GM12878 (cell line): ENCODE data around the gene IGSF6. TPM values are rescaled to one million over a fixed set of nuclear protein-coding genes. Genes with fewer than 3 reads are reported as not detected.

Experiments
- ATAC-seq: fragments of 200-7000 bp; cut with Tn5 transposase; 3 replicates; pipeline ENCODE4 v1.9.1; 2020; ENCODE audit warnings: mild to moderate bottlenecking, moderate library complexity
- BruUV-seq: library from RNA; stranded (reverse); fragments of 400-500 nt; replicated peaks from 2 replicates; lab custom pipeline; 2021; lab: Mats Ljungman, UMichigan
- CTCF ChIA-PET: fragments of 300-600 bp; sonication (Branson Sonifier 250); formaldehyde crosslinking; extraction: SDS; loops from one replicate; lab custom pipeline; 2021; ENCODE audit warnings: inconsistent platforms; lab: Yijun Ruan, JAX
- POLR2A ChIA-PET: fragments of 350-600 bp; formaldehyde crosslinking; extraction: SDS; loops from one replicate; lab custom pipeline; 2021; ENCODE audit warnings: inconsistent platforms; lab: Charles Lee
- RAD21 ChIA-PET: fragments of 300-600 bp; sonication (Branson Sonifier 250); formaldehyde crosslinking; loops from one replicate; lab custom pipeline; 2023; ENCODE audit warnings: antibody characterized with exemption; ENCODE audit not compliant: unreplicated experiment; lab: Charles Lee
- SMC1A ChIA-PET: fragments of 300-600 bp; sonication (Branson Sonifier 250); formaldehyde crosslinking; loops from one replicate; lab custom pipeline; 2023; ENCODE audit not compliant: unreplicated experiment, uncharacterized antibody; lab: Charles Lee
- DNase-seq: peaks from one replicate; pipeline ENCODE4 v3.0.0-alpha.2; 2011; ENCODE audit warnings: low read depth, low spot score
- FAIRE-seq: peaks from 3 replicates; lab custom pipeline; 2011; peaks lifted over from hg19 to GRCh38; lab: Jason Lieb, UNC
- H2AFZ ChIP-seq: 2 replicates; pipeline ENCODE4 v1.6.0; 2011; ENCODE audit warnings: low read depth, low read length, control low read depth; ENCODE audit not compliant: control insufficient read depth
- H3K27ac ChIP-seq: 2 replicates; pipeline ENCODE4 v1.5.1; 2011; ENCODE audit warnings: control low read depth; ENCODE audit not compliant: control insufficient read depth, insufficient read depth
- H3K27me3 ChIP-seq, 2 experiments: replicated peaks in 1 of 2; 2 replicates each; pipeline versions ENCODE4 v1.6.0 to v1.6.1; 2011; ENCODE audit warnings: low read length in 1 of 2; ENCODE audit not compliant: control insufficient read depth in 2 of 2, insufficient read depth in 2 of 2
- H3K36me3 ChIP-seq, 2 experiments: 2 replicates each; pipeline ENCODE4 v1.5.1; 2011; ENCODE audit warnings: low read length in 1 of 2; ENCODE audit not compliant: control insufficient read depth in 2 of 2, insufficient read depth in 2 of 2
- H3K4me1 ChIP-seq: 2 replicates; pipeline ENCODE4 v1.6.1; 2011; ENCODE audit warnings: mild to moderate bottlenecking, low read length, moderate library complexity, mixed read lengths; ENCODE audit not compliant: control insufficient read depth, insufficient read depth
- H3K4me2 ChIP-seq: 2 replicates; pipeline ENCODE4 v1.6.0; 2011; ENCODE audit warnings: control low read depth; ENCODE audit not compliant: control insufficient read depth, insufficient read depth
- H3K4me3 ChIP-seq: fragments of 200-600 bp; sonication (generic); 2 replicates; pipeline ENCODE4 v1.5.1; 2016
- H3K79me2 ChIP-seq: 2 replicates; pipeline ENCODE4 v1.6.0; 2011; ENCODE audit warnings: low read length; ENCODE audit not compliant: control insufficient read depth, insufficient read depth
- H3K9ac ChIP-seq: 2 replicates; pipeline ENCODE4 v1.8.0; 2011; ENCODE audit warnings: low read length, control low read depth, mixed read lengths; ENCODE audit not compliant: control insufficient read depth, insufficient read depth
- H3K9me3 ChIP-seq: replicated peaks from 3 replicates; pipeline ENCODE4 v1.5.1; 2011; ENCODE audit warnings: mild to moderate bottlenecking, low read length; ENCODE audit not compliant: control insufficient read depth, insufficient read depth
- H4K20me1 ChIP-seq: 2 replicates; pipeline ENCODE4 v1.6.0; 2011; ENCODE audit not compliant: control insufficient read depth, insufficient read depth
- BMI1 ChIP-seq: fragments of 450-650 bp; IDR thresholded peaks from 2 replicates; pipeline ENCODE4 v1.6.1; 2016; ENCODE audit warnings: mild to moderate bottlenecking, moderate library complexity, borderline replicate concordance
- CBFB ChIP-seq: IDR thresholded peaks from 2 replicates; pipeline ENCODE4 v1.6.1; 2016; ENCODE audit warnings: antibody characterized with exemption, low read depth
- CHD1 ChIP-seq: IDR thresholded peaks from 2 replicates; pipeline ENCODE4 v1.6.1; 2012; ENCODE audit warnings: low read depth, low read length, improper control_type of control experiment
- EED ChIP-seq: sonication (generic); IDR thresholded peaks from 2 replicates; pipeline ENCODE4 v1.6.1; 2016; ENCODE audit warnings: antibody characterized with exemption, low read depth
- IRF4 ChIP-seq: IDR thresholded peaks from 2 replicates; pipeline ENCODE4 v1.6.1; 2011; ENCODE audit warnings: low read depth, low read length
- LARP7 ChIP-seq: fragments of 450-650 bp; IDR thresholded peaks from 2 replicates; pipeline ENCODE4 v1.6.1; 2017; ENCODE audit warnings: mild to moderate bottlenecking
- NFYA ChIP-seq: IDR thresholded peaks from 2 replicates; pipeline ENCODE4 v1.6.1; 2011; ENCODE audit warnings: low read depth, mild to moderate bottlenecking, low read length, improper control_type of control experiment, borderline replicate concordance
- RB1 ChIP-seq: fragments of 450-650 bp; formaldehyde crosslinking; IDR thresholded peaks from 2 replicates; pipeline ENCODE4 v1.6.1; 2017; ENCODE audit warnings: mild to moderate bottlenecking, borderline replicate concordance
- RELB ChIP-seq: fragments of 450-650 bp; IDR thresholded peaks from 2 replicates; pipeline ENCODE4 v1.6.1; 2017; ENCODE audit warnings: low read depth, mild to moderate bottlenecking, moderate library complexity
- SKIL ChIP-seq: fragments of 450-650 bp; IDR thresholded peaks from 2 replicates; pipeline ENCODE4 v1.6.1; 2017; ENCODE audit warnings: mild to moderate bottlenecking, low read depth, inconsistent platforms; ENCODE audit not compliant: poor library complexity, severe bottlenecking
- SREBF1 ChIP-seq: IDR thresholded peaks from 2 replicates; pipeline ENCODE4 v1.6.1; 2012; ENCODE audit warnings: mild to moderate bottlenecking, low read length
- SREBF2 ChIP-seq: IDR thresholded peaks from 2 replicates; pipeline ENCODE4 v1.6.1; 2012; ENCODE audit warnings: mild to moderate bottlenecking, low read length
- SRF ChIP-seq, 2 experiments: IDR thresholded peaks; 2 replicates each; pipeline ENCODE4 v1.6.1; 2011; ENCODE audit warnings: low read depth in 2 of 2, low read length in 2 of 2, mild to moderate bottlenecking in 1 of 2, moderate library complexity in 1 of 2
- STAT3 ChIP-seq: IDR thresholded peaks from 2 replicates; pipeline ENCODE4 v1.6.1; 2011; ENCODE audit warnings: low read depth, low read length, improper control_type of control experiment
- SUZ12 ChIP-seq: fragments of 200-600 bp; sonication (generic); IDR thresholded peaks from one replicate; pipeline ENCODE4 v1.6.1; 2018; ENCODE audit warnings: antibody characterized with exemption, mild to moderate bottlenecking; ENCODE audit not compliant: unreplicated experiment
- TCF7 ChIP-seq: IDR thresholded peaks from 2 replicates; pipeline ENCODE4 v1.6.1; 2014; ENCODE audit warnings: antibody characterized with exemption, borderline replicate concordance
- USF1 ChIP-seq: IDR thresholded peaks from 2 replicates; pipeline ENCODE4 v1.6.1; 2011; ENCODE audit warnings: borderline replicate concordance, low read depth, mild to moderate bottlenecking, moderate library complexity, mixed read lengths, low read length; ENCODE audit not compliant: insufficient read depth; ENCODE audit errors: extremely low read length
- USF2 ChIP-seq: IDR thresholded peaks from 2 replicates; pipeline ENCODE4 v1.6.1; 2011; ENCODE audit warnings: low read depth, low read length, improper control_type of control experiment, borderline replicate concordance
- ZNF384 ChIP-seq: IDR thresholded peaks from 2 replicates; pipeline ENCODE4 v1.6.1; 2012; ENCODE audit warnings: low read depth, mild to moderate bottlenecking, low read length, improper control_type of control experiment, borderline replicate concordance
- WGBS: methylation state at CpG from one replicate; pipeline ENCODE4 v1.1.6; 2016; ENCODE audit warnings: low lambda C conversion rate; ENCODE audit not compliant: insufficient replicate concordance, insufficient coverage; ENCODE audit errors: missing lambda C conversion rate; 5-methylcytosine and 5-hydroxymethylcytosine counted together
- in situ Hi-C: fragments of 300-500 bp; cut with MboI; formaldehyde crosslinking; loops from 9 replicates; pipeline ENCODE4 v1.14.3; 2018; ENCODE audit warnings: mixed read lengths
- intact Hi-C: fragments of 100-400 bp; cut with micrococcal nuclease; formaldehyde crosslinking; loops from one replicate; pipeline ENCODE4 v1.14.2; 2022; ENCODE audit not compliant: unreplicated experiment
- polyA plus RNA-seq, 11 experiments: library from polyadenylated mRNA; depleted of rRNA in 4 of 11; unstranded in 6 of 11; stranded (reverse) in 5 of 11; fragments of >200 nt; fragmentation: Nextera tagmentation in 4 of 11; fragmentation: Illumina TruSeq in 1 of 11; extraction: Ambion mirVana in 4 of 11; extraction: Trizol in 1 of 11; gene quantifications; 1 replicate in 1 of 11; 2 replicates in 10 of 11; pipeline versions ENCODE4 v1.2.1 to v1.2.3, GENCODE V29; 2011 to 2016; ENCODE audit warnings: inconsistent platforms in 2 of 11, missing spikeins in 2 of 11, low read depth in 1 of 11
- total RNA-seq, 4 experiments: library from RNA; depleted of rRNA in 3 of 4; stranded (reverse); fragments of >200 nt in 3 of 4; fragmentation: Illumina TruSeq in 1 of 4; extraction: Trizol in 1 of 4; gene quantifications; 2 replicates each; pipeline versions ENCODE4 v1.2.1 to v1.2.3, GENCODE V29; 2013 to 2021

The IGSF6 gene
- total and polyA plus RNA-seq, 10 of the 15 experiments (the other 5 are each of a cell fraction or from before 2014, with no cell fraction given), result 0.32 to 1.2 (median 0.72) TPM

- in situ Hi-C loops, result no loop called here
- WGBS, result 66% methylated on average over 3 of the region's 3 CpGs
- intact Hi-C loops, result no loop called here
- no TSS peak for BruUV-seq
- Histone ChIP-seq H3K9me3 (no peaks in the 10 kb centered on the region), H4K20me1 (peaks cover 2% of the 10 kb centered on the region; the same call in 1 of the 2 replicates), H3K4me3 (no peak overlapping the region), H3K4me1 (peaks cover 19% of the 10 kb centered on the region), H3K79me2 (peaks cover 14% of the 10 kb centered on the region), H3K9ac (no peak overlapping the region), H3K27me3 (no peaks in the 10 kb centered on the region), H2AFZ (no peak overlapping the region), H3K36me3 (no peaks in the 10 kb centered on the region; a peak in 2 of 4 replicates), H3K27ac (no peak overlapping the region), H3K4me2 (0 out of 2 replicates have a peak overlapping the region, but pooled peaks have one; percentile 10)
- no peak for DNase-seq
- ChIA-PET CTCF (interaction anchor here (0.7 to 1.8 kb wide), 8 partner anchors 10 to 47 kb away, joined by 3 to 5 read pairs (median 4); no protein-coding TSS in a partner anchor), SMC1A (interaction anchor here (1.0 to 2.2 kb wide), 7 partner anchors 10 to 31 kb away, joined by 3 to 6 read pairs (median 5); no protein-coding TSS in a partner anchor), POLR2A (no interaction called here), RAD21 (interaction anchor here (0.7 to 1.0 kb wide), 2 partner anchors 31 to 467 kb away, joined by 3 to 4 read pairs; no protein-coding TSS in a partner anchor)
- no peak for FAIRE-seq
- peak; percentile 46; the same call in 2 of the 3 replicates for ATAC-seq
- TF ChIP-seq STAT3, result no peak
- no peak for TF ChIP-seq CBFB
- TF ChIP-seq BMI1, result no peak
- TF ChIP-seq RELB, result no peak
- TF ChIP-seq SRF (IDR thresholded peaks at IDR 0.05; ENCODE audit: low read depth in 2 of 2, low read length in 2 of 2), result no peak
- no peak for TF ChIP-seq CHD1
- TF ChIP-seq SKIL, result no peak
- TF ChIP-seq NFYA, result no peak
- no peak for TF ChIP-seq ZNF384
- no peak for TF ChIP-seq SREBF1
- no peak for TF ChIP-seq IRF4
- no peak for TF ChIP-seq USF1
- no peak for TF ChIP-seq TCF7
- TF ChIP-seq LARP7, result no peak
- no peak for TF ChIP-seq SREBF2
- no peak for TF ChIP-seq SUZ12
- no peak for TF ChIP-seq EED
- no peak for TF ChIP-seq RB1
- TF ChIP-seq USF2, result no peak
Measured at GRCh38 chr16:21610006-21610544, 42.3 kb downstream of the IGSF6 start.
